ENCODE data around the gene XYLT2.
"Not testable (repeated sequence)": the region's sequence is repeated elsewhere in the genome, so short reads cannot be mapped to it uniquely, and the experiment has no call there.

XYLT2 gene

DNA sequence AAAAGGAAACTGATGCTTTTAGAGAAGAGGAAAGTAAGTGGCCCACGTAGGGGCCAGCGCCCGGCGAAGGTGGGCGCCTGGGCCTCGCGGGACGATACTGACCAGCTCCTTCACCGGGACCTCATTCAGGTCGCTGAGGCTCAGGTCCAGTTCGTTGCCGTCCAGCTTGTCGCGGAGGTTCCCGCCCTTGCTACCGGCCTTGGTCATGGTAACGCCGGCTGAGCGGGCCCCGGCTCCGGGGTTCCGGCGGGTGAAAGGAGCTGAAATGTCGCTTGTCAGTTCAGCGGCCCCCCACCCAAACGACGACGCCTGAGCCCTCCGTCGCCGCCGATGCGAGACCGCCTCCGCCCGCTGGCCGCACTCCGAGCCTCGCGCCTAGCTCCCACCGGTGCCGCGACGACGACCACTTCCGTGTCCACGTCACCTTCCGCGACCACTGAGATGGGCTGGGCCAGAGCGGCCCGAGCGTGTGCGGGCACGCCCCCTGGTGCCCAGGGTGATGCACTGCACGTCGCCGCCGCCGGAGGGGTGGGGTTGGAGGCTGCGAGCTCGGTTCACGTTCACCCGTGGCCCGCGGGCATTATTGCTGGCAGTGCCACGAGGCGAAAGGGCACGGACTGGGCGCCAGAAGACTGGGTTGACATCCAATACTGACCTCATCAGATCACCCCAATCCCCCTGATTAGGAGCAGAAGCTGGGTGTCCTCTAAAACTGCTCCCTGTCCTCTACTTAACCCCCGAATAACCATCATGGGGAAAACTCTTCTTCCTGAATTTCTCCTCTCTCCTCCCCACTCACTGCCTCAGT, 51.4 kb downstream of the XYLT2 start, which contains the start of gene LRRC59:
LRRC59 (minus strand) TSS at position 413 of the 808 bp plus-strand sequence; CDS start at position 207, 206 bp downstream.
- DNase-seq: peak; percentile 94

DNA sequence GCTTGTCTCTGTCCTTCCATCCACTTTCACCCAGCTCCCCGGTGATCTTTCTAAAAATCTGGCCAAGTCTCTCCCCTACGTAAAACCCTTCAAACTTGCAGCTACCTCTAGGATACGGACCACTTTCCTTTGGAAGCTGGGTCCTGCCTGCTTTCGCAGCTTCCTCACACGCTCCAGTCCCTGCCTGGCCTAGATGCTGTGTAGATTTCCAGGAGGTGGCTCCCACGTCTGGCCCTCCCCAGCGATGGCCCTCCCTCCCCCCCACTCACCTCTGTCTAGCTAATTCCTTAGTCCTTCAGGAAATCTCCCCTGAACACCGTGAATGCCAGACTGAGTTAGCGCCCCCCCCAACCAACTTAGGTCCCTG, 52.0 kb downstream of the XYLT2 start:
- no peak for DNase-seq

DNA sequence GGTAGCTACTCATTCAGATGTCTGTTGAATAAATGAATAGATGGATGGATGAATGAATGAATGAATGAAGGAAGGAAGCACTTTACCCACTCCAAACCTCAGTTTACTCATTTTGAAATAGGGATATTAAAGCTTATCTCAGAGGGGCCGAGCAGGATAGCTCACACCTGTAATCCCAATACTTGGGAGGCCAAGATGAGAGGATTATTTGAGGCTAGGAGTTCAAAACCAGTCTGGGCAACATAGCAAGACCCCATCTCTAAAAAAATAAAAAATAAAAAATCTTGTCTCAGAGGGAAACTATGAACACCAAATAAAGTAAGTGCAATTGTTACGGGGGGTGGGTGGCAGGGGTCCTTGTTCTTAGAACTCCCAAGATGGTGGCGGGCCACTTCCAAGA, 52.7 kb downstream of the XYLT2 start:
- not testable (repeated sequence) for DNase-seq

DNA sequence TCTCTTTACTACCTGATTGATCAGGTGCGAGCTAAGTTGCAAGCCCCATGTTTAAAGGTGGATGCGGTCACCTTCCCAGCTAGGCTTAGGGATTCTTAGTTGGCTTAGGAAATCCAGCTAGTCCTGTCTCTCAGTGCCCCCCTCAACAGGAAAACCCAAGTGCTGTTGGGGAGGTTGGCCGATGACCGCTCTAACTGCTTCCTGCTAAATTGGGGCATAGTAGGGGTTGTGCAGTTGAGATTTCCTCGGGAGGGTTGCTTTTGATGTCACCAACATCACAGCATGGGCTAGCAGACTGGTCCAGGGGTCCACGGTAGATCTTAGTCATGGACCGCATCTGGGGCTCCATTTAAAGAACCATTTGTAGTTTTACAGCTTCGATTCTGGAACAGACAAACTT, 53.7 kb downstream of the XYLT2 start:
- DNase-seq: not testable (repeated sequence)

DNA sequence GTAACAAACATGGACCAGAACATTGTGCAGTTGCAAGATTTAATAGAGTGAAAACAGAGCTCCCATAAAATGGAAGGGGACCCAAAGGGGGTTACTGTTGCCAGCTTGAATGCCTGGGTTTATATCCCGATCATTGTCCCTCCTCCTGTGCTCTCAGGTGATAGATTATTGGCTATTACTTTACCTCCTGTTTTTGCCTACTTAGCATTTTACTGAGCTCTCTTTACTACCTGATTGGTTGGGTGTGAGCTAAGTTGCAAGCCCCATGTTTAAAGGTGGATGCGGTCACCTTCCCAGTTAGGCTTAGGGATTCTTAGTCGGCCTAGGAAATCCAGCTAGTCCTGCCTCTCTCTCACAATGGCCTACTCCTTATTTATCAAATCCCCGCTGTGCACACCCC, 59.4 kb downstream of the XYLT2 start:
- not testable (repeated sequence) for DNase-seq

DNA sequence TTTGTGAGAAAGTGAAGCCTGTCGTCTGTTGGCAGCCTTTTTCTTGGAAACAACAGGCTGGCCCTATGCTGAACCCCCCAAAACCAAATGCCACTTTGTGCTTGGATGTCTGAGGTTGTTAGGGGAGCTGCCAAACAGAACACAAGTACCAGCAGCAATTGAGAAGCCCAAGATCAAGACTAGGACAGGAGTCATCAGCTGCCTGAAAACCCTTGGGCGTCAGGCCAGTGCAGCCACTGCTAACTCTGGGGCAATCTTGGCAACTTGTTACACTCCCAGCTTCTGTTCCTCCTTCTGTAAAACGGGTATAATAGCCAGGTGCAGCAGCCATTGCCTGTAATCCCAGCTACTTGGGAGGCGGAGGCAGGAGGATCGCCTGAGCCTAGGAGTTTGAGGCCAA, 60.7 kb downstream of the XYLT2 start:
- DNase-seq: no peak

DNA sequence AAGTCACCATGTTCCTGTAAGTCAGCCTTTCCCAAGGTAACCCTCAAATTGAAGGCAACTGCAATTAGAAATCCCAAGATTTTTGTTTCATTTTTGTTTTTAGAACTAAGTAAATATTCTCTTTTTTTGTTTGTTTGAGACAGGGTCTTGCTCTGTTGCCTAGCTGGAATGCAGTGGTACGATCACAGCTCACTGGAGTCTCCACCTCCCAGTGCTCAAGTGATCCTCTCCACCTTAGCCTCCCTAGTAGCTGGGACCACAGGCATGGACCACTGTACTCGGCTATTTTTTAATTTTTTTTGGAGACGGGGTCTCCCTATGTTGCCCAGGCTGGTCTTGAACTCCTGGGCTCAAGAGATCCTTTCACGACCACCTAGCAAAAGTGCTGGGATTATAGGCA, 62.0 kb downstream of the XYLT2 start:
- DNase-seq: no peak
